ENCODE data around the gene ENO3. TPM values are rescaled to one million over a fixed set of nuclear protein-coding genes. Genes with fewer than 3 reads are reported as not detected.
A peak's percentile ranks its signal among the peaks of the same experiment; 100 is the strongest.

Gene ENO3
- total RNA-seq, 4 donors from 2014 or later, result 7.5 to 15.3 (median 10.2) TPM

DNA sequence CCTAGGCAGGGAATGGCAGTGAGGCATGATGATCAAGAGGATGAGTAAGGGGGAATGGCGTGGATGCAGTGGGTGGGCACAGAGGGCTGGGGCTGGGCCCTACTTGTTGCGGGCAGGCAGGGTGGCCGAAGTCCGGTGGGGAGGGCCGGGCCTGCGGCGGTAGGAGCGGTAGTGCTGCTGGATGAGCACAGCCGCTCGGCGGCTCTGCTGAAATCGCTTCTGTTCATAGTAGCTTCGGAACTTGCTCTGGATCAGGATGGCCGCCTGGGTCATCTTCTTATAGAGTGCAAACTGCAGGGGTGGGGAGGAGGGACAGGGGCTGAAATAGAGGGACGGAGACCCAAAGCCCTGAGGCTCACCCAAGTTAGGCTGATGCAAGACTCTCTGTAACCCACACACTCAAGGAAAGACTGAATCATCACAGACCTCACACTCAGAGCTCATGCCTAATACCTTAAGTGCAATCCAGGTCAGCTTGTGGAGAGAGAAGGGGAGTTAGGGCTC lies 18.2 kb downstream of the ENO3 start:
- Histone ChIP-seq H3K36me3 (peaks cover 0 to 47% (median 19%) of the 10 kb centered on the region in 3 donors), H3K4me3 (peak overlapping the region; percentile 64 to 87 (median 70)), H3K27ac (peak overlapping the region; percentile 74 to 95 (median 92)), H3K4me1 (peaks cover 0 to 44% (median 22%) of the 10 kb centered on the region in 4 donors), H3K9me3 (no peaks in the 10 kb centered on the region), H3K27me3 (no peaks in the 10 kb centered on the region)
- 18 to 45% methylated on average over 15 of the region's 15 CpGs for WGBS, 2 donors
- peak in 1 of 2 donors; percentile 29 for TF ChIP-seq EP300 (IDR thresholded peaks at IDR 0.05)
- TF ChIP-seq, protein P1, sequence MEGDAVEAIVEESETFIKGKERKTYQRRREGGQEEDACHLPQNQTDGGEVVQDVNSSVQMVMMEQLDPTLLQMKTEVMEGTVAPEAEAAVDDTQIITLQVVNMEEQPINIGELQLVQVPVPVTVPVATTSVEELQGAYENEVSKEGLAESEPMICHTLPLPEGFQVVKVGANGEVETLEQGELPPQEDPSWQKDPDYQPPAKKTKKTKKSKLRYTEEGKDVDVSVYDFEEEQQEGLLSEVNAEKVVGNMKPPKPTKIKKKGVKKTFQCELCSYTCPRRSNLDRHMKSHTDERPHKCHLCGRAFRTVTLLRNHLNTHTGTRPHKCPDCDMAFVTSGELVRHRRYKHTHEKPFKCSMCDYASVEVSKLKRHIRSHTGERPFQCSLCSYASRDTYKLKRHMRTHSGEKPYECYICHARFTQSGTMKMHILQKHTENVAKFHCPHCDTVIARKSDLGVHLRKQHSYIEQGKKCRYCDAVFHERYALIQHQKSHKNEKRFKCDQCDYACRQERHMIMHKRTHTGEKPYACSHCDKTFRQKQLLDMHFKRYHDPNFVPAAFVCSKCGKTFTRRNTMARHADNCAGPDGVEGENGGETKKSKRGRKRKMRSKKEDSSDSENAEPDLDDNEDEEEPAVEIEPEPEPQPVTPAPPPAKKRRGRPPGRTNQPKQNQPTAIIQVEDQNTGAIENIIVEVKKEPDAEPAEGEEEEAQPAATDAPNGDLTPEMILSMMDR (IDR thresholded peaks at IDR 0.05), result no peak
- no peak for DNase-seq (ENCODE audit: low spot score in 2 of 2)

DNA sequence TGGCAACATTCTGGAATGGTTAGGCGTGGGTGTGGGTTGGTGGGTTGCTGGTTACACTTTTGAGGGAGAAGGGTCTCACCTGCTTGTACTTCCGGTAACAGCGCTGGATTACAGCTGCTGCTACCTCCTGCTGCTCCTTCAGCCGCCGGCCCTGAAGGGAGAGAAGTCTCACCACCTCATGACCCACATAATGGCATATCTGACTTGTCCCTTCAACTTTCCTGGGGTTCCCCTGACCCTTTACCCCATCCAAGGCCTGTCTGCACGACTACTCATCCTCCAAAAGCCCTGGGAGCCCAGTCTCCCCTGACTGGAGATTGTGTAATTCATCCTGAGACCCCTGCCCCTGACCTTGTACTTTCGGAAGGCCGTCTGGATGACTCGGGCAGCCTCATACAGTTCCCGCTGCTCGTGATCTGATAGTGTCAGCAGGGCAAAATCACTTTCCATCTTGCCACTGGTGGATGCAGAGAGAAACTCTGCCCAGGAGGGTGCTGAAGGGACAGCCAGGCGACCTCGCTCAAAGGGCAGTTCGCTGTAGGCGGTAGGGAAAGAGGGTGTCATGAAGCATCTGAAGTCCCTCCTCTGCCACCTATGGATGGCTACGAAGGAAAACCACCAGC lies 18.7 kb downstream of the ENO3 start:
- peak overlapping the region in 1 of 4 donors; percentile 76 for H3K4me3 ChIP-seq
- TF ChIP-seq EP300 (IDR thresholded peaks at IDR 0.05) (no peak), POLR2A (IDR thresholded peaks at IDR 0.05) (no peak)
- TF ChIP-seq, protein P1 (IDR thresholded peaks at IDR 0.05), result no peak
- H3K9me3 ChIP-seq, result no peaks in the 10 kb centered on the region
- H3K27ac ChIP-seq, result peak overlapping the region; percentile 74 to 95 (median 92)
- H3K36me3 ChIP-seq, result peaks cover 4 to 53% (median 19%) of the 10 kb centered on the region in 3 donors
- peaks cover 0 to 44% (median 22%) of the 10 kb centered on the region in 4 donors for H3K4me1 ChIP-seq
- no peak for DNase-seq (ENCODE audit: low spot score in 2 of 2)
- no peaks in the 10 kb centered on the region for H3K27me3 ChIP-seq
- WGBS, 2 donors, result 56 to 65% methylated on average over 16 of the region's 16 CpGs

DNA sequence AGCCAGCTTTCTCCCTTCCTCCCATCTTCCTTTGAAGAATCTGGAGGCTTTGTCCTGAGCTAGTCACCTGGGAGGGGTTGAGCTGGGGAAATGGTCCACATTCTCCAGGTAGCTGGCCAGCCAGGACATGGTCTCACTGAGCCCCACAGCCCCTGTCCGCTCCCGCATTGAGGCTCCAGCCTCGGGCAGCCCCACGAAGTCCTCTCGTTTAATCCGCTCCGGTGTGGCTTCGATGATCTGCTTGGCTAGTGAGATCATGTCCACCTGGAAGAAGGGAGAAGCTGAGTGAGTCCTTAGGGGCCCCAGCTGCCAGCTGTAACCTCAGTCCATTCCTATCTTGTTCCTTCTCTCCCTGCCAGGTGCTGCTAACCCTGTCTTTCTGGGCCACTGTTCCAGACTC lies 19.4 kb downstream of the ENO3 start:
- TF ChIP-seq, protein P1 (IDR thresholded peaks at IDR 0.05), result no peak
- TF ChIP-seq EP300 (IDR thresholded peaks at IDR 0.05) (no peak), POLR2A (IDR thresholded peaks at IDR 0.05) (no peak)
- H3K4me1 ChIP-seq, result peaks cover 0 to 42% (median 22%) of the 10 kb centered on the region in 4 donors
- peak overlapping the region in 3 of 4 donors; percentile 74 to 95 (median 94) for H3K27ac ChIP-seq
- WGBS, 2 donors, result 84 to 95% methylated on average over 8 of the region's 8 CpGs
- no peak for DNase-seq (ENCODE audit: low spot score in 2 of 2)
- no peaks in the 10 kb centered on the region for H3K27me3 ChIP-seq
- H3K36me3 ChIP-seq, result peaks cover 4 to 57% (median 19%) of the 10 kb centered on the region in 3 donors
- H3K9me3 ChIP-seq, result no peaks in the 10 kb centered on the region
- H3K4me3 ChIP-seq, result no peak overlapping the region

DNA sequence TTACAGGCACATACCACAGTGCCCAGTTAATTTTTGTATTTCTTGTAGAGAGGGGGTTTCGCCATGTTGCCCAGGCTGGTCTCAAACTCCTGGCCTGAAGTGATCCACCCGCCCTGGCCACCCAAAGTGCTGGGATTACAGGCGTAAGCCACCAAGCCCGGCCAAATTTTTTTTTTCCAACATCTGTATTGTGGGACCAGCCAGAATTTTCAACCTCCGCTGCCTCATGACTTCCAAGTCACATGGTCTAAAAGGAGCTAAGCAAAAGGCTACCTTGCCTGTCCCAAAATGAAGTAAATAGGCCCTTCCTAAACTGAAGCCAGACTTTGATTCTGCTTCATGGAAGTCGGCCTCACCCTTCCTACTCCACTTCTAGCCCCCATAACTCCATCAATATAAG lies 20.9 kb downstream of the ENO3 start:
- peaks cover 4 to 73% (median 19%) of the 10 kb centered on the region in 3 donors for H3K36me3 ChIP-seq
- peaks cover 0 to 30% (median 14%) of the 10 kb centered on the region in 4 donors for H3K4me1 ChIP-seq
- H3K4me3 ChIP-seq, result no peak overlapping the region
- no peaks in the 10 kb centered on the region for H3K27me3 ChIP-seq
- no peaks in the 10 kb centered on the region for H3K9me3 ChIP-seq
- no peak for DNase-seq (ENCODE audit: low spot score in 2 of 2)
- H3K27ac ChIP-seq, result peak overlapping the region in 1 of 4 donors; percentile 48
- WGBS, 2 donors, result 85 to 86% methylated on average over 6 of the region's 6 CpGs
- TF ChIP-seq, protein P1 (IDR thresholded peaks at IDR 0.05), result no peak
- TF ChIP-seq EP300 (IDR thresholded peaks at IDR 0.05) (no peak), POLR2A (IDR thresholded peaks at IDR 0.05) (no peak)

DNA sequence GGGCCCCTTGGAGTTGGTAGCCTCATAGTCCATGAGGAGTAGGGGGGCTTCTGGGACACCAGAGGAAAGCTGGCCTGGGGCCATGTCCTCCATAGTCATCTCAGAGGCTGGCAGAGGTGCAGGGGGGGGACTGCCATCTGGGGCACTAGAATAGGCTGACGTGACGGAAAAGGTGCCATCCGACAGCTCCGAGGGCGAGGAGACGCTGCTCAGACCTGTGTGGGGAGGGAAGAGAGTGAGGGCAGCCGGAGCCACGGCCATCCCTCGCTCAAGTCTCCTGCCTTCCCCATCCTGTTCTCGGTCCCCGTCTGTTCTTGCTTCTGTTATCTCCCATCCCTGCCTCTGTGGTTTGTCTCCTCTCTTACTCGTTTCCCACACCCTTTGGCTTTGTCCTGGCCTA lies 21.4 kb downstream of the ENO3 start:
- Histone ChIP-seq H3K4me3 (no peak overlapping the region), H3K36me3 (peaks cover 4 to 78% (median 19%) of the 10 kb centered on the region in 3 donors), H3K9me3 (no peaks in the 10 kb centered on the region), H3K4me1 (peaks cover 0 to 30% (median 14%) of the 10 kb centered on the region in 4 donors), H3K27ac (peak overlapping the region in 2 of 4 donors; percentile 36 to 48), H3K27me3 (no peaks in the 10 kb centered on the region)
- WGBS, 2 donors, result 89 to 92% methylated on average over 12 of the region's 12 CpGs
- no peak for DNase-seq (ENCODE audit: low spot score in 2 of 2)
- no peak for TF ChIP-seq POLR2A (IDR thresholded peaks at IDR 0.05)
- no peak for TF ChIP-seq EP300 (IDR thresholded peaks at IDR 0.05)
- TF ChIP-seq, protein P1 (IDR thresholded peaks at IDR 0.05), result no peak

Data from tibial nerve (tissue), 4 donors.